Measurements from ENCODE around the gene SUPT4H1. TPM values are rescaled to one million over a fixed set of nuclear protein-coding genes. Genes with fewer than 3 reads are reported as not detected.
A peak's percentile ranks its signal among the peaks of the same experiment; 100 is the strongest.

Gene SUPT4H1
- total and polyA plus RNA-seq, 2 donors (not counting 1 experiment from before 2014, with no cell fraction given): 30.2 to 60.1 TPM

DNA sequence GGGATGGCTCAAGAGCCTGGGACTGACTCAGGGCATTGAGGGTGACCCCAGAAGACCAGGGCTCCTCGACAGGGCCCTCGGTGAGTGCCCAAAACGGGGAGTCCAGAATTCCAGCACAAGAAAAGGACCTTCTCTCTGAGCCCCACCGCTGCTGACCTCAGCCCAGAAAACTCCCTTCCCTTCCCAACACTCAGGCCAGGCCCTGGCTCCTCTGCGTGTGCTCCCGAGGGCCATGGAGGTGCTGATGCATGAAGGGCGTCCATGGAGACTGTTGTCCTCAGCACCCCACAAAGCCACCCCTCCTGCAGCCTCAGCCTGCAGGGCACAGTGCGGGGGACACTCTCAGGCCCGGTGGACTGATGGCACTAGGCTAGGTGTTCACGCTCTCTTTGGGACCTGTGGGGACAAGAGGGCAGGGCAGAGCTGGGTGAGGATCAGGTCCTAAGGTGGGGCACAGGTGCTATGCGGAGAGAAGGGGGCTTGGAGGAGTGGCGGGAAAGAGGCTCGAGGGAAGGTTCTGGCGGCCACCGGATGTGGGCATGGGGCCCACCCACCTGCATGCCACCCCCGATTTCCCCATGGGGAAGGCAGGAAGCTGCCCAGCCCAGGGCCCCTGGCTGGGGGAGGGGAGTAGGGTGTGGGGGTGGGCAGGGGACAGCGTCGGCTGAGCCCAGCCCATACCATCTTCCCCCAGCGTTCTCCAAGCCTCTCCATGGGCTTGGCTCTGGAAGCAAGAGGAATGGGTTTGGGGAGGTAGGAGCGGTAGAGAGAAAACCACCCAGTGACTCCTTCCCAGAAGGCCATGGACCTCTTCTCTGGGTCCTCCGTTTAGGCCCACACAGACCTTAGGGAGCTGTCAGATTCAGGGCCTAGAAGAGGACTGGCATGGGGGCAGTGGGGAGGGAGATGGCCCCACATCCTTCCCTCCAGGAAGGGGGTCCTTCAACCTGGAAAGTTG lies 18.9 kb downstream of the SUPT4H1 start:
- H4K20me1 ChIP-seq (ENCODE audit: control insufficient read depth, insufficient read depth, low read length, poor library complexity, severe bottlenecking): peaks cover 37% of the 10 kb centered on the region
- Mint-ChIP-seq H3K4me1 (peaks cover 70% of the 10 kb centered on the region), H3K27ac (peak overlapping the region; percentile 98), H3K4me3 (peak overlapping the region; percentile 91), H3K9me3 (ENCODE audit: insufficient read depth) (no peaks in the 10 kb centered on the region), H3K27me3 (no peaks in the 10 kb centered on the region)
- ChIA-PET POLR2A (interaction anchor here (0.6 to 19.3 kb wide), 14 partner anchors 9 to 345 kb away, joined by 3 to 663 read pairs (median 4); partner anchors contain the start of genes MTMR4, RNF43, SUPT4H1 and VEZF1), CTCF (interaction anchor here (0.9 to 4.8 kb wide), 9 partner anchors 7 to 155 kb away, joined by 3 to 119 read pairs (median 12); partner anchors contain the start of genes HSF5, RNF43 and SUPT4H1)
- ATAC-seq (ENCODE audit: low read depth): peak; percentile 1
- TF ChIP-seq, protein P1, sequence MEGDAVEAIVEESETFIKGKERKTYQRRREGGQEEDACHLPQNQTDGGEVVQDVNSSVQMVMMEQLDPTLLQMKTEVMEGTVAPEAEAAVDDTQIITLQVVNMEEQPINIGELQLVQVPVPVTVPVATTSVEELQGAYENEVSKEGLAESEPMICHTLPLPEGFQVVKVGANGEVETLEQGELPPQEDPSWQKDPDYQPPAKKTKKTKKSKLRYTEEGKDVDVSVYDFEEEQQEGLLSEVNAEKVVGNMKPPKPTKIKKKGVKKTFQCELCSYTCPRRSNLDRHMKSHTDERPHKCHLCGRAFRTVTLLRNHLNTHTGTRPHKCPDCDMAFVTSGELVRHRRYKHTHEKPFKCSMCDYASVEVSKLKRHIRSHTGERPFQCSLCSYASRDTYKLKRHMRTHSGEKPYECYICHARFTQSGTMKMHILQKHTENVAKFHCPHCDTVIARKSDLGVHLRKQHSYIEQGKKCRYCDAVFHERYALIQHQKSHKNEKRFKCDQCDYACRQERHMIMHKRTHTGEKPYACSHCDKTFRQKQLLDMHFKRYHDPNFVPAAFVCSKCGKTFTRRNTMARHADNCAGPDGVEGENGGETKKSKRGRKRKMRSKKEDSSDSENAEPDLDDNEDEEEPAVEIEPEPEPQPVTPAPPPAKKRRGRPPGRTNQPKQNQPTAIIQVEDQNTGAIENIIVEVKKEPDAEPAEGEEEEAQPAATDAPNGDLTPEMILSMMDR (IDR thresholded peaks at IDR 0.05): no peak
- TF ChIP-seq EZH2 (IDR thresholded peaks at IDR 0.05; ENCODE audit: borderline replicate concordance, insufficient read depth, low read depth, low read length, poor library complexity, severe bottlenecking): no peak
- H3K27ac ChIP-seq (ENCODE audit: low read length in 2 of 2): peak overlapping the region; percentile 99 to 100
- H2AFZ ChIP-seq (ENCODE audit: insufficient read depth, low read depth, low read length, poor library complexity, severe bottlenecking): peak overlapping the region; percentile 17
- DNase-seq: no peak
- H3K4me2 ChIP-seq (replicated peaks; ENCODE audit: low read depth, low read length, poor library complexity, severe bottlenecking): peak overlapping the region; percentile 92
- H3K27me3 ChIP-seq (replicated peaks in 1 of 4; ENCODE audit: control extremely low read depth in 1 of 4, control insufficient read depth in 3 of 4, insufficient read depth in 4 of 4, low read length in 3 of 4): no peaks in the 10 kb centered on the region
- no peaks in the 10 kb centered on the region for H3K9me3 ChIP-seq (ENCODE audit: control extremely low read depth in 1 of 3, control insufficient read depth in 2 of 3, insufficient read depth in 1 of 3, low read length in 2 of 3)
- H3K9ac ChIP-seq (ENCODE audit: low read length): peak overlapping the region; percentile 99
- peaks cover 49 to 73% of the 10 kb centered on the region in 2 donors for H3K4me1 ChIP-seq (ENCODE audit: control insufficient read depth in 2 of 2, insufficient read depth in 2 of 2, low read length in 2 of 2)
- peaks cover 83% of the 10 kb centered on the region for H3K79me2 ChIP-seq (ENCODE audit: control insufficient read depth, insufficient read depth, low read length)
- intact Hi-C loops (cut with micrococcal nuclease): no loop called here
- 2% methylated on average over 11 of the region's 21 CpGs for WGBS (ENCODE audit: insufficient coverage)
- peaks cover 2 to 29% of the 10 kb centered on the region in 2 experiments for H3K36me3 ChIP-seq (replicated peaks in 1 of 2; ENCODE audit: control extremely low read depth in 1 of 2, control insufficient read depth in 1 of 2, extremely low read depth in 1 of 2, insufficient read depth in 2 of 2, low read length in 1 of 2)
- peak overlapping the region; percentile 67 to 100 (median 99) for H3K4me3 ChIP-seq (ENCODE audit: control extremely low read depth in 1 of 5, extremely low read depth in 1 of 5, insufficient read depth in 1 of 5, low read depth in 2 of 5, low read length in 4 of 5)
